Measurements from ENCODE around the gene POLR2I. TPM values are rescaled to one million over a fixed set of nuclear protein-coding genes. Genes with fewer than 3 reads are reported as not detected.
A peak's percentile ranks its signal among the peaks of the same experiment; 100 is the strongest.

Gene POLR2I
- total and polyA plus RNA-seq, 2 of the 13 experiments (the other 11 are each of a cell fraction or from before 2014, with no cell fraction given) = 40.5 to 104 TPM

DNA sequence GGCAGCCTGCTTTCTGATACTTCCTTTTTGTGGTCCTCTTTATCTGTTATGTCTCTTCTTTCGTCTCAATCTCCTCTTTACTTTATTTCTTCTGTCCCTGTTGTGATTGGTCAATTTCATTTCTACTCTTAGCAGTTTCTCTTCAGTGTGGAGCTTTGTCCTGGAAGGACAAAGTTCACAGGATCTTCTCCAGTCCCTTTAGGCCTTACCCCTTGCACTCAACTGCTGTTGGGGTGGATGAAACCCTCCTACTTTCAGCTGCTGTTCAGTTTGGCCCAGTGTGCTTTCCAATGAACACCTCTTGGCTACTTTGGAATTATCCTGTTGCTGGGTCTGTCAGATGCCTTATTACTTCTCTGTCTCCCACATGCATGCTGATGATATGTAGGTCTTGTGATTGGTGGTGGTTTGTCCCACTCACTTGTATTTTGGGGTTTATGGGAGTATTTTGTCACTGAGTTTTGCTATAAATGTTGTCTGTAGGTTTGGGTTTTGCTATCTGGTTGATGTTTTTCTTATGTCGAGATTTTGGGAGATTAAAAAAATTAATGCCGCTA is 35.2 kb downstream of the POLR2I start:
- TF ChIP-seq HNF4A (CRISPR knock-in tag; IDR thresholded peaks at IDR 0.05) (peak; percentile 70), ZNF879 (CRISPR knock-in tag; IDR thresholded peaks at IDR 0.05) (no peak)
- WGBS (ENCODE audit: low lambda C conversion rate) = 77% methylated on average over 3 of the region's 3 CpGs
- Histone ChIP-seq H3K4me3 (replicated peaks in 1 of 3; ENCODE audit: insufficient read depth in 1 of 3, low read depth in 2 of 3, low read length in 3 of 3) (no peak overlapping the region), H3K79me2 (ENCODE audit: insufficient read depth, low read length) (no peaks in the 10 kb centered on the region), H3K4me1 (ENCODE audit: insufficient read depth, low read length) (peaks cover 13% of the 10 kb centered on the region), H3K36me3 (replicated peaks in 1 of 2; ENCODE audit: control insufficient read depth in 1 of 2, insufficient read depth in 2 of 2, low read length in 2 of 2) (peaks cover 14 to 37% of the 10 kb centered on the region in 2 experiments), H2AFZ (ENCODE audit: low read length) (peak overlapping the region; percentile 20), H3K4me2 (ENCODE audit: low read depth, low read length) (0 out of 2 replicates have a peak overlapping the region, but pooled peaks have one; percentile 6), H3K9ac (ENCODE audit: insufficient read depth, low read depth, low read length) (0 out of 2 replicates have a peak overlapping the region, but pooled peaks have one; percentile 21), H3K27ac (ENCODE audit: extremely low read length, insufficient read depth, low read length) (peak overlapping the region; percentile 44), H4K20me1 (ENCODE audit: insufficient read depth, low read length) (no peaks in the 10 kb centered on the region), H3K9me3 (ENCODE audit: low read length) (no peaks in the 10 kb centered on the region), H3K27me3 (ENCODE audit: control insufficient read depth in 1 of 2, insufficient read depth in 2 of 2, low read length in 2 of 2) (no peaks in the 10 kb centered on the region)
- DNase-seq (ENCODE audit: low spot score) (no peak), ATAC-seq (peak; percentile 59), FAIRE-seq (peak; percentile 61)
- CTCF ChIA-PET (ENCODE audit: low intra/inter-chr PET ratio, low total read pairs) = no interaction called here
- BruUV-seq (replicated peaks) = no TSS peak
- POLR2A ChIA-PET = interaction anchor here (1.1 kb wide), 1 partner anchor 36 kb away, joined by 7 read pairs; the partner anchor contains the start of genes POLR2I and TBCB
- in situ Hi-C loops (cut with HindIII; ENCODE audit: extremely low pct_ligation_motif_present, low pct_unique_long_range_greater_than_20kb) (no loop called here), intact Hi-C loops (cut with micrococcal nuclease; ENCODE audit: unreplicated experiment) (no loop called here)

DNA sequence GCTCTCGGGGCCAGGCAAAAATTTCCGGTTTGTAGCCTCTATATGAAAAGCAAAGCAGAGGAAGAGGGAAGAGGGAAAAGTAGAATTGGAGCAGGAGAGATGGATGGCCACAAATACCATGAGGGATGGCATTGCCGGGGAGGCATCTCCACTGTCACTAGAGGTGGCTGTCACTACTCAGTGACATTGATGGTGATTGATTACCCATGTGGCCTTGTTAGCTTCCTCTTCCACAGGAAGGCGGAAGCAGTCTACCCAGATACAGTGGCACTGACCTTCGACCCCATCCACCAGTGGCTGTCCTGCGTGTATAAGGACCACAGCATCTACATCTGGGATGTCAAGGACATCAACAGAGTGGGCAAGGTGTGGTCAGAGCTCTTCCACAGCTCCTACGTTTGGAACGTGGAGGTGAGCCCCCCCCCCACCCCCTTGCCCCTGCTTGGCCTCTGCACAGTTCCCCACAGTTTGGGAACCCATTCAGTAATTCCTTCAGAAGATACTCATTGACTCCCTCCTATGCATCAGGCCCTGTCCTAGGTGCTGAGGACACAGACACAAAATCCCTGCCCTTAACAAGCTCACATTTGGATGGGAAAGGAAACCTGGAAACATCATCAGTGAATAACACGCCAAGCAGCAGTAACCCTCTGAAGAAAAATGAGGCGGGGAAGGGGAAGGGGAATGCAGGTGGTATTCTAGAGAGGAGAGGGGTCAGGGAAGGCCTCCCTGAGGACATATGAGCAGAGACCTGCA is 41.4 kb downstream of the POLR2I start:
- 89% methylated on average over 7 of the region's 10 CpGs for WGBS (ENCODE audit: low lambda C conversion rate)
- no TSS peak for BruUV-seq (replicated peaks)
- Histone ChIP-seq H4K20me1 (ENCODE audit: insufficient read depth, low read length) (no peaks in the 10 kb centered on the region), H3K4me1 (ENCODE audit: insufficient read depth, low read length) (no peaks in the 10 kb centered on the region), H3K9me3 (ENCODE audit: low read length) (no peaks in the 10 kb centered on the region), H3K9ac (ENCODE audit: insufficient read depth, low read depth, low read length) (no peak overlapping the region), H3K4me3 (replicated peaks in 1 of 3; ENCODE audit: insufficient read depth in 1 of 3, low read depth in 2 of 3, low read length in 3 of 3) (no peak overlapping the region), H3K79me2 (ENCODE audit: insufficient read depth, low read length) (peaks cover 2% of the 10 kb centered on the region), H2AFZ (ENCODE audit: low read length) (no peak overlapping the region), H3K27ac (ENCODE audit: extremely low read length, insufficient read depth, low read length) (no peak overlapping the region), H3K27me3 (ENCODE audit: control insufficient read depth in 1 of 2, insufficient read depth in 2 of 2, low read length in 2 of 2) (no peaks in the 10 kb centered on the region), H3K4me2 (ENCODE audit: low read depth, low read length) (no peak overlapping the region), H3K36me3 (replicated peaks in 1 of 2; ENCODE audit: control insufficient read depth in 1 of 2, insufficient read depth in 2 of 2, low read length in 2 of 2) (peaks cover 7 to 38% of the 10 kb centered on the region in 2 experiments)
- ChIA-PET CTCF (ENCODE audit: low intra/inter-chr PET ratio, low total read pairs) (no interaction called here), POLR2A (no interaction called here)
- ATAC-seq (no peak), FAIRE-seq (no peak), DNase-seq (ENCODE audit: low spot score) (no peak)
- intact Hi-C loops (cut with micrococcal nuclease; ENCODE audit: unreplicated experiment) = no loop called here
- in situ Hi-C loops (cut with HindIII; ENCODE audit: extremely low pct_ligation_motif_present, low pct_unique_long_range_greater_than_20kb) = no loop called here
- TF ChIP-seq ZNF619 (CRISPR knock-in tag; IDR thresholded peaks at IDR 0.05) (no peak), ZNF12 (CRISPR knock-in tag; IDR thresholded peaks at IDR 0.05) (no peak), SRSF1 (optimal IDR thresholded peaks at IDR 0.05; ENCODE audit: low read depth, low read length) (no peak), HOXD1 (CRISPR knock-in tag; IDR thresholded peaks at IDR 0.05) (peak; percentile 100), SETDB1 (CRISPR knock-in tag; IDR thresholded peaks at IDR 0.05; ENCODE audit: borderline replicate concordance) (no peak), ELF1 (CRISPR knock-in tag; IDR thresholded peaks at IDR 0.05) (no peak)
- TF ChIP-seq, protein P1, sequence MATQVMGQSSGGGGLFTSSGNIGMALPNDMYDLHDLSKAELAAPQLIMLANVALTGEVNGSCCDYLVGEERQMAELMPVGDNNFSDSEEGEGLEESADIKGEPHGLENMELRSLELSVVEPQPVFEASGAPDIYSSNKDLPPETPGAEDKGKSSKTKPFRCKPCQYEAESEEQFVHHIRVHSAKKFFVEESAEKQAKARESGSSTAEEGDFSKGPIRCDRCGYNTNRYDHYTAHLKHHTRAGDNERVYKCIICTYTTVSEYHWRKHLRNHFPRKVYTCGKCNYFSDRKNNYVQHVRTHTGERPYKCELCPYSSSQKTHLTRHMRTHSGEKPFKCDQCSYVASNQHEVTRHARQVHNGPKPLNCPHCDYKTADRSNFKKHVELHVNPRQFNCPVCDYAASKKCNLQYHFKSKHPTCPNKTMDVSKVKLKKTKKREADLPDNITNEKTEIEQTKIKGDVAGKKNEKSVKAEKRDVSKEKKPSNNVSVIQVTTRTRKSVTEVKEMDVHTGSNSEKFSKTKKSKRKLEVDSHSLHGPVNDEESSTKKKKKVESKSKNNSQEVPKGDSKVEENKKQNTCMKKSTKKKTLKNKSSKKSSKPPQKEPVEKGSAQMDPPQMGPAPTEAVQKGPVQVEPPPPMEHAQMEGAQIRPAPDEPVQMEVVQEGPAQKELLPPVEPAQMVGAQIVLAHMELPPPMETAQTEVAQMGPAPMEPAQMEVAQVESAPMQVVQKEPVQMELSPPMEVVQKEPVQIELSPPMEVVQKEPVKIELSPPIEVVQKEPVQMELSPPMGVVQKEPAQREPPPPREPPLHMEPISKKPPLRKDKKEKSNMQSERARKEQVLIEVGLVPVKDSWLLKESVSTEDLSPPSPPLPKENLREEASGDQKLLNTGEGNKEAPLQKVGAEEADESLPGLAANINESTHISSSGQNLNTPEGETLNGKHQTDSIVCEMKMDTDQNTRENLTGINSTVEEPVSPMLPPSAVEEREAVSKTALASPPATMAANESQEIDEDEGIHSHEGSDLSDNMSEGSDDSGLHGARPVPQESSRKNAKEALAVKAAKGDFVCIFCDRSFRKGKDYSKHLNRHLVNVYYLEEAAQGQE (IDR thresholded peaks at IDR 0.05; ENCODE audit: borderline replicate concordance in 1 of 2, low read depth in 1 of 2, low read length in 2 of 2) = peak in 1 of 2 experiments; percentile 69; a peak in 1 of 4 replicates
- TF ChIP-seq, protein P2, sequence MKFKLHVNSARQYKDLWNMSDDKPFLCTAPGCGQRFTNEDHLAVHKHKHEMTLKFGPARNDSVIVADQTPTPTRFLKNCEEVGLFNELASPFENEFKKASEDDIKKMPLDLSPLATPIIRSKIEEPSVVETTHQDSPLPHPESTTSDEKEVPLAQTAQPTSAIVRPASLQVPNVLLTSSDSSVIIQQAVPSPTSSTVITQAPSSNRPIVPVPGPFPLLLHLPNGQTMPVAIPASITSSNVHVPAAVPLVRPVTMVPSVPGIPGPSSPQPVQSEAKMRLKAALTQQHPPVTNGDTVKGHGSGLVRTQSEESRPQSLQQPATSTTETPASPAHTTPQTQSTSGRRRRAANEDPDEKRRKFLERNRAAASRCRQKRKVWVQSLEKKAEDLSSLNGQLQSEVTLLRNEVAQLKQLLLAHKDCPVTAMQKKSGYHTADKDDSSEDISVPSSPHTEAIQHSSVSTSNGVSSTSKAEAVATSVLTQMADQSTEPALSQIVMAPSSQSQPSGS (CRISPR knock-in tag; IDR thresholded peaks at IDR 0.05) = no peak
- TF ChIP-seq, protein P3, sequence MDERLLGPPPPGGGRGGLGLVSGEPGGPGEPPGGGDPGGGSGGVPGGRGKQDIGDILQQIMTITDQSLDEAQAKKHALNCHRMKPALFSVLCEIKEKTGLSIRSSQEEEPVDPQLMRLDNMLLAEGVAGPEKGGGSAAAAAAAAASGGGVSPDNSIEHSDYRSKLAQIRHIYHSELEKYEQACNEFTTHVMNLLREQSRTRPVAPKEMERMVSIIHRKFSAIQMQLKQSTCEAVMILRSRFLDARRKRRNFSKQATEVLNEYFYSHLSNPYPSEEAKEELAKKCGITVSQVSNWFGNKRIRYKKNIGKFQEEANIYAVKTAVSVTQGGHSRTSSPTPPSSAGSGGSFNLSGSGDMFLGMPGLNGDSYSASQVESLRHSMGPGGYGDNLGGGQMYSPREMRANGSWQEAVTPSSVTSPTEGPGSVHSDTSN (CRISPR knock-in tag; IDR thresholded peaks at IDR 0.05) = peak; percentile 53; the same call in 1 of the 2 replicates
